Gastrocnemius medialis (tissue), 4 donors: ENCODE results near the gene SPACA7.

Source experiments
- POLR2A ChIP-seq, 2 donors: fragments of 450-650 bp; IDR thresholded peaks; one replicate each; pipeline ENCODE4 v1.6.1; 2017; ENCODE audit warnings: antibody characterized with exemption in 2 of 2, mild to moderate bottlenecking in 2 of 2, moderate library complexity in 2 of 2
- TF ChIP-seq, protein P1 (sequence below), 5 experiments: fragments of 450-650 bp in 3 of 5; fragments of 200-600 bp in 2 of 5; sonication (generic) in 2 of 5; IDR thresholded peaks in 4 of 5; conservative IDR thresholded peaks in 1 of 5; 1 replicate in 4 of 5; 2 replicates in 1 of 5; pipeline ENCODE4 v1.5.1; 2016 to 2019; ENCODE audit warnings: antibody characterized with exemption in 5 of 5, mild to moderate bottlenecking in 3 of 5, moderate library complexity in 3 of 5

GRCh38 chr13:112475889-112476288 lies 99.7 kb downstream of the SPACA7 start:
- TF ChIP-seq POLR2A (IDR thresholded peaks at IDR 0.05): no peak
- TF ChIP-seq, protein P1, sequence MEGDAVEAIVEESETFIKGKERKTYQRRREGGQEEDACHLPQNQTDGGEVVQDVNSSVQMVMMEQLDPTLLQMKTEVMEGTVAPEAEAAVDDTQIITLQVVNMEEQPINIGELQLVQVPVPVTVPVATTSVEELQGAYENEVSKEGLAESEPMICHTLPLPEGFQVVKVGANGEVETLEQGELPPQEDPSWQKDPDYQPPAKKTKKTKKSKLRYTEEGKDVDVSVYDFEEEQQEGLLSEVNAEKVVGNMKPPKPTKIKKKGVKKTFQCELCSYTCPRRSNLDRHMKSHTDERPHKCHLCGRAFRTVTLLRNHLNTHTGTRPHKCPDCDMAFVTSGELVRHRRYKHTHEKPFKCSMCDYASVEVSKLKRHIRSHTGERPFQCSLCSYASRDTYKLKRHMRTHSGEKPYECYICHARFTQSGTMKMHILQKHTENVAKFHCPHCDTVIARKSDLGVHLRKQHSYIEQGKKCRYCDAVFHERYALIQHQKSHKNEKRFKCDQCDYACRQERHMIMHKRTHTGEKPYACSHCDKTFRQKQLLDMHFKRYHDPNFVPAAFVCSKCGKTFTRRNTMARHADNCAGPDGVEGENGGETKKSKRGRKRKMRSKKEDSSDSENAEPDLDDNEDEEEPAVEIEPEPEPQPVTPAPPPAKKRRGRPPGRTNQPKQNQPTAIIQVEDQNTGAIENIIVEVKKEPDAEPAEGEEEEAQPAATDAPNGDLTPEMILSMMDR (IDR thresholded peaks at IDR 0.05 in 4 of 5, conservative IDR thresholded peaks at IDR 0.05 in 1 of 5): no peak
